SK-N-SH treated with all-trans-retinoic acid at 6 μM for 48 hours (cell line): ENCODE measurements around the gene DTD1.

Source experiments
- ATAC-seq: fragments of 200-7000 bp; cut with Tn5 transposase; 3 replicates; pipeline ENCODE4 v1.9.1; 2020; ENCODE audit warnings: mild to moderate bottlenecking, moderate library complexity
- ARNTL ChIP-seq: fragments of 450-650 bp; formaldehyde crosslinking; IDR thresholded peaks from 2 replicates; pipeline ENCODE4 v1.5.0; 2020; ENCODE audit warnings: low read depth, mild to moderate bottlenecking, moderate library complexity, borderline replicate concordance
- BACH2 ChIP-seq: fragments of 250-450 bp; sonication (Bioruptor Pico); IDR thresholded peaks from 2 replicates; pipeline ENCODE4 v1.9.0; 2021; ENCODE audit warnings: mild to moderate bottlenecking, borderline replicate concordance
- CREB5 ChIP-seq: fragments of 250-450 bp; sonication (Bioruptor Pico); IDR thresholded peaks from 2 replicates; pipeline ENCODE4 v1.5.1; 2020; ENCODE audit warnings: low read depth, mild to moderate bottlenecking, moderate library complexity
- CSDC2 ChIP-seq: fragments of 250-450 bp; sonication (Bioruptor Pico); IDR thresholded peaks from 2 replicates; pipeline ENCODE4 v1.5.0; 2020; ENCODE audit warnings: mild to moderate bottlenecking, moderate library complexity
- CSRNP3 ChIP-seq: fragments of 250-450 bp; sonication (Bioruptor Pico); IDR thresholded peaks from 2 replicates; pipeline ENCODE4 v1.5.1; 2021; ENCODE audit warnings: mild to moderate bottlenecking, moderate library complexity
- ESRRG ChIP-seq: fragments of 250-450 bp; sonication (Bioruptor Pico); IDR thresholded peaks from 2 replicates; pipeline ENCODE4 v1.6.1; 2021; ENCODE audit warnings: mild to moderate bottlenecking
- GLIS3 ChIP-seq: fragments of 250-450 bp; sonication (Bioruptor Pico); IDR thresholded peaks from 2 replicates; pipeline ENCODE4 v1.5.0; 2020; ENCODE audit warnings: mild to moderate bottlenecking, moderate library complexity
- ISL1 ChIP-seq: fragments of 250-450 bp; sonication (Bioruptor Pico); IDR thresholded peaks from 2 replicates; pipeline ENCODE4 v2.1.2; 2022; ENCODE audit warnings: mild to moderate bottlenecking, moderate library complexity
- OSR1 ChIP-seq: fragments of 250-450 bp; sonication (Bioruptor Pico); IDR thresholded peaks from 2 replicates; pipeline ENCODE4 v1.8.0; 2022; ENCODE audit warnings: moderate library complexity, mild to moderate bottlenecking, inconsistent platforms
- PATZ1 ChIP-seq: fragments of 250-450 bp; sonication (Bioruptor Pico); IDR thresholded peaks from 2 replicates; pipeline ENCODE4 v1.8.0; 2020; ENCODE audit warnings: mild to moderate bottlenecking, moderate library complexity, borderline replicate concordance
- POU6F1 ChIP-seq: fragments of 250-450 bp; sonication (Bioruptor Pico); IDR thresholded peaks from 2 replicates; pipeline ENCODE4 v1.8.0; 2021; ENCODE audit warnings: low read depth, mild to moderate bottlenecking, moderate library complexity, borderline replicate concordance
- PPARA ChIP-seq: fragments of 250-450 bp; sonication (Bioruptor Pico); IDR thresholded peaks from 2 replicates; pipeline ENCODE4 v1.5.0; 2020; ENCODE audit warnings: mild to moderate bottlenecking, borderline replicate concordance
- RARB ChIP-seq: fragments of 250-450 bp; sonication (Bioruptor Pico); IDR thresholded peaks from 2 replicates; pipeline ENCODE4 v1.8.0; 2021; ENCODE audit warnings: mild to moderate bottlenecking, moderate library complexity
- TOX ChIP-seq: fragments of 250-450 bp; sonication (Bioruptor Pico); IDR thresholded peaks from 2 replicates; pipeline ENCODE4 v1.8.0; 2021; ENCODE audit warnings: mild to moderate bottlenecking, moderate library complexity, borderline replicate concordance
- TSHZ2 ChIP-seq: fragments of 250-450 bp; sonication (Bioruptor Pico); IDR thresholded peaks from 2 replicates; pipeline ENCODE4 v1.5.0; 2020; ENCODE audit warnings: mild to moderate bottlenecking, moderate library complexity
- ZC3H10 ChIP-seq: fragments of 250-450 bp; sonication (Bioruptor Pico); IDR thresholded peaks from 2 replicates; pipeline ENCODE4 v1.5.1; 2021; ENCODE audit warnings: mild to moderate bottlenecking, moderate library complexity
- ZFP3 ChIP-seq: fragments of 250-450 bp; sonication (Bioruptor Pico); IDR thresholded peaks from 2 replicates; pipeline ENCODE4 v1.5.0; 2020; ENCODE audit warnings: mild to moderate bottlenecking, moderate library complexity
- ZFP30 ChIP-seq: fragments of 450-650 bp; formaldehyde crosslinking; IDR thresholded peaks from 2 replicates; pipeline ENCODE4 v1.5.0; 2022; ENCODE audit warnings: mild to moderate bottlenecking, moderate library complexity
- ZNF565 ChIP-seq: fragments of 450-650 bp; formaldehyde crosslinking; conservative IDR thresholded peaks from 2 replicates; pipeline ENCODE4 v1.5.0; 2020; ENCODE audit warnings: low read depth, mild to moderate bottlenecking, moderate library complexity
- ZNF70 ChIP-seq: fragments of 450-650 bp; formaldehyde crosslinking; IDR thresholded peaks from 2 replicates; pipeline ENCODE4 v1.5.0; 2020; ENCODE audit warnings: mild to moderate bottlenecking, moderate library complexity
- ZNF8 ChIP-seq: fragments of 450-650 bp; formaldehyde crosslinking; IDR thresholded peaks from 2 replicates; pipeline ENCODE4 v1.5.0; 2020; ENCODE audit warnings: mild to moderate bottlenecking, moderate library complexity

Gene DTD1

GRCh38 chr20:18724077-18724476, 136.2 kb downstream of the DTD1 start:
- ATAC-seq, result no peak
- TF ChIP-seq ESRRG (CRISPR knock-in tag) (no peak), ZFP30 (no peak), RARB (CRISPR knock-in tag) (no peak), CSDC2 (no peak), ZNF565 (CRISPR knock-in tag) (no peak), POU6F1 (CRISPR knock-in tag) (no peak), PATZ1 (CRISPR knock-in tag) (no peak), ISL1 (CRISPR knock-in tag) (no peak), GLIS3 (no peak), ARNTL (CRISPR knock-in tag) (no peak), OSR1 (CRISPR knock-in tag) (no peak)

- TF ChIP-seq ZFP30 (no peak), ZC3H10 (CRISPR knock-in tag) (no peak), ARNTL (CRISPR knock-in tag) (no peak), CSRNP3 (CRISPR knock-in tag) (no peak), ISL1 (CRISPR knock-in tag) (no peak), ZNF70 (CRISPR knock-in tag) (no peak), ZFP3 (CRISPR knock-in tag) (no peak), GLIS3 (no peak), PPARA (no peak), CSDC2 (no peak), ZNF8 (CRISPR knock-in tag) (no peak), PATZ1 (CRISPR knock-in tag) (no peak), TSHZ2 (CRISPR knock-in tag) (no peak), CREB5 (CRISPR knock-in tag) (no peak), ESRRG (CRISPR knock-in tag) (no peak), OSR1 (CRISPR knock-in tag) (no peak), BACH2 (CRISPR knock-in tag) (no peak), ZNF565 (CRISPR knock-in tag) (no peak), TOX (CRISPR knock-in tag) (no peak), POU6F1 (CRISPR knock-in tag) (no peak)
- ATAC-seq, result no peak
Observed at GRCh38 chr20:18724788-18725464, 137.1 kb downstream of the DTD1 start.
